Femur (tissue), 1 donor: ENCODE results near the gene COL20A1.

Source experiments
- DNase-seq: peaks from one replicate; pipeline ENCODE4 v3.0.0-alpha.2; 2017

The COL20A1 gene

GRCh38 chr20:63309261-63310071 is 16.5 kb downstream of the COL20A1 start:
- peak; percentile 78 for DNase-seq

DNA sequence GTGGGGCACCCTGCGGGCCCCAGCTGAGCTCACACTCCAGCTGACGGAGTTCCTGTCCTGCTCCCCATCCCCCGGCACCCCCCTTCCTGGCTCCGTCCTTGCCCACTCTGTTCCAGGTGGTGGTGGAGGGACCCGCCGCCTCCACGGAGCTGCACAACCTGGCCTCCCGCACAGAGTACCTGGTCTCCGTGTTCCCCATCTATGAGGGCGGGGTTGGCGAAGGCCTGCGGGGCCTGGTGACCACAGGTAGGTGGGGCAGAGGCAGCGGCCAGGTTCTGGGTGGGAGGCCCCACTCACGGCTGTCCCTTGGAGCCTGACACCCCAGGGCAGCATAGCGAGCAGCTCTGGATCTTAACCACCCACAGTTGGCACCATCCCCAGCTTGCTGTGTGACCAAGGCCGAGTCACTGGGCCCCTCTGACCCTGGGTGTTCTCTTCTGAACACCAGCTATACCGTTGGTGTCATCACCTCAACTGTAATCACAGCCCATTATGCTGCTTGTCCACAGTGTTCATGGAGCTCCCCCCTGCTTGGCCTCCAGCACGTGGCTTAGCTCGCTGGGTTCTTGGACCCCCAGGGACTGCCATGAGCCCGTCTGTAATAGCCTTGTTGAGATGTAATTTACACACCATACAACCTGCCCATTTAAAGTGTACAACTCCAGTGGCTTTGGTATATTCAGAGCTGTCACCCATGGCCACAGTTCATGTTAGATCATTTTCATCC is 17.4 kb downstream of the COL20A1 start:
- no peak for DNase-seq

- DNase-seq: no peak
Observed at GRCh38 chr20:63311186-63311832, 18.3 kb downstream of the COL20A1 start.

- DNase-seq: no peak
Observed at GRCh38 chr20:63311833-63312243, 18.9 kb downstream of the COL20A1 start.

DNA sequence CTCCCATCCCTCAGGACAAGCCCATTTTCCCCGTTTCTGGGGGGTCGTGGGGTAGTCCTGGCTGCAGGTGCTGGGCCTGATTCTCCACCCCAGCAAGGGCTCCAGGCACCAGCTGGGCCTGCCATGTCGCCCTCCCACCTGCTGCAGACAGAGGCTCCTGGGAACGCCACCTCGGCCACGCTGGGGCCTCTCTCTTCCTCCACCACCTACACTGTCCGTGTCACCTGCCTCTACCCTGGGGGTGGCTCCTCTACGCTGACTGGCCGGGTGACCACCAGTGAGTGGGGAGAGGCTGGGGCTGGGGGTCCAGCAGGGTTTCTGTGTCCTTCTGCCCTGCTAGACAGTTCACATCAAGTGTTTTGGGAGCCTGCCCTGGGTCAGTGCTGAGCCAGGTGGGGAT is 19.3 kb downstream of the COL20A1 start:
- DNase-seq: no peak

- DNase-seq: peak; percentile 84
Observed at GRCh38 chr20:63312690-63313348, 19.8 kb downstream of the COL20A1 start.

DNA sequence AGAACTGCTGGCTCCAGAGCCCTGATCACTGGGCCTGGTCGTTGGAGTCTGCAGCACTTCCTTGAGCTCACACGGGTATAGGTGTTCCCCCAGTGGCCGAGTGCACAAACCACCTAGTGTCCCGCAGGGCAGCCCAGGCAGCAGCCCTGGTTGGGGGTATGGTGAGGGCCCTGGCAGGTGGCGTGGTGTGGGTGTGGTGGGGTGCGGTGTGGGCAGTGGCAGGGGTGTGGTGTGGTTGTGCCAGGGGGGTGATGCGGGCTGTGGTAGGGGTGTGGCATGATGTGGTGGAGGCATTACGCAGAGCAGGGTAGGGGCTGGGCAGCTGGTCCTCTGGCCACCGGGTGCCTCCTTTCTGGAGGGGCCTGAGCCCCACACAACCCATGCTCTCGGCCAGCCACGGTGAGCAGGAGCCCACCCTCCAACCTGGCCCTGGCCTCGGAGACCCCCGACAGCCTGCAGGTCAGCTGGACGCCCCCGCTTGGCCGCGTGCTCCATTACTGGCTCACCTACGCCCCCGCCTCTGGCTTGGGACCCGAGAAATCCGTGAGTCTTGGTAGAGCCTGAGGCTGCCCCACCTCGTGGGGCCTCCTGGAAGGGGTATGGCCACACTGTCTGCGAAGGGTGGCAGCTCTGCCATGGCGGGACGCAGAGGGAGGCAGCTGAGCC is 20.5 kb downstream of the COL20A1 start:
- no peak for DNase-seq

GRCh38 chr20:63314015-63314471 is 21.1 kb downstream of the COL20A1 start:
- DNase-seq: no peak

- DNase-seq: no peak
Observed at GRCh38 chr20:63314566-63315239, 21.7 kb downstream of the COL20A1 start.

GRCh38 chr20:63315240-63315689 is 22.3 kb downstream of the COL20A1 start:
- no peak for DNase-seq

DNA sequence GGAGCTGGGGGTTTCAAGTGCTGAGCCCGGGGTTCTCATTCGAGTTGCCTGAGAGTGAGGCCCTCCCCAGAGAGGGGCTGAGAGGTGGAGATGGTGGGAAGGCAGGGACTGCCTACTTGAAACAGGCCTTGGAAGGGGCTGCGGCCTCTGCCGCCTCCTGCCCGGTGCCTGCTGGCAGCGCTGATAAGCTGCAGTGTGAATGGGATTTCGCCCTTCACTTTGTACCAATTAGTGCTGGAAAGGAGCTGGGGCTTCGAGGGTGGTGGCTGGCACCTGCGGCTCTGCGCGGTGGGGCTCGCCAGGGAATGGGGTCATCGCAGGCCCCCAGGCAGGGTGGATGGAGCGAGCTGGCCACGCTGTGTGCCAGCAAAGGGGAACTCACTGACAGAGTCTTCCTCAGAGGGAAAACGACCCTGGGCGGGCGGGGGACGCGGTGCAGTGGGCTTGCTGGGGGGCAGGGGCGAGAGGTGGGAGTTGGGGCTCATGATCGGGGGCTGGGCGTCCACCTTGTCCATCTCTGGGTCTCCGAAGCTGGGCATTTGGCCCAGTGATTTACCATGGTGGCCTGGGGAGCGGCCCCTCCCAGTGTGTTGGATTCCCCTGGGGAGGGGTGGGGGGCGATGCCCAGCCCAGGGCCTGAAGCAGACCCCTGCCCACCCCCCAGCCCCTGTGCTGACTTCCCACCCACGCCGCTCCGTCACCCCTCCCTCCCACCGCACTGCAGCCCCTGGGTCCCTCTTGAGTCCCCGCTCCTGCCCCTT is 22.9 kb downstream of the COL20A1 start:
- no peak for DNase-seq

DNA sequence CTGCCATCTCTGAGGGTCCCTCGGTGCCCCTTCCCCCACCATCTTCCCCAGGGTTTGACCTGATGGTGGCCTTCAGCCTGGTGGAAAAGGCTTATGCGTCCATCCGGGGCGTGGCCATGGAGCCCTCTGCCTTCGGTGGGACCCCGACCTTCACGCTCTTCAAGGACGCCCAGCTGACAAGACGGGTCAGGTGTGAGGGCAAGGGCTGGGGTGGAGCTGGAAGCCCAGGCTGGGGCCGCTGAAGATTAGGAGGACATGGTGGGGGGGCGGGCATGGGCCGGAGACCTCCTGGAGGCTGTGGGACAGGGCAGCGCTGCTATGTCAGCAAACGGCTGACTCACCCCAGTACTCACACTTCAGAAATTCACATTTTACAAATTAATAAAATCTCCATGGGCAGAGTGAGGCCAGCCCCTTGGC is 23.5 kb downstream of the COL20A1 start:
- DNase-seq: no peak

DNA sequence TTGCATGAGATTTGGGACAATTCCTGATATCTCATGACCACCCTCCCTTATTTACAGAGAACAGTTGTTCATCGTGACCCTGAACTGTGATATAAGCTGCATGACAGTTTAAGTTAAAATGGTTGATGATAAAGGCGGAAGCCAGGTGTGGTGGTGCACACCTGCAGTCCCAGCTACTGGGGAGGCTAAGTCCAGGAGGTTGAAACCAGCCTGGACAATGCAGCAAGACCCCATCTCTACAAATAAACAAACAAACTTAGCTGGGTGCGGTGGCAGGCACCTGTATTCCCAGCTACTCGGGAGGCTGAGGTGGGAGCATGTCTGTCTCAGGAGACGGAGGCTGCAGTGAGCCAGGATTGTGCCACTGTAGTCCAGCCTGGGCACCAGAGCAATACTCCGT is 24.1 kb downstream of the COL20A1 start:
- DNase-seq: no peak

DNA sequence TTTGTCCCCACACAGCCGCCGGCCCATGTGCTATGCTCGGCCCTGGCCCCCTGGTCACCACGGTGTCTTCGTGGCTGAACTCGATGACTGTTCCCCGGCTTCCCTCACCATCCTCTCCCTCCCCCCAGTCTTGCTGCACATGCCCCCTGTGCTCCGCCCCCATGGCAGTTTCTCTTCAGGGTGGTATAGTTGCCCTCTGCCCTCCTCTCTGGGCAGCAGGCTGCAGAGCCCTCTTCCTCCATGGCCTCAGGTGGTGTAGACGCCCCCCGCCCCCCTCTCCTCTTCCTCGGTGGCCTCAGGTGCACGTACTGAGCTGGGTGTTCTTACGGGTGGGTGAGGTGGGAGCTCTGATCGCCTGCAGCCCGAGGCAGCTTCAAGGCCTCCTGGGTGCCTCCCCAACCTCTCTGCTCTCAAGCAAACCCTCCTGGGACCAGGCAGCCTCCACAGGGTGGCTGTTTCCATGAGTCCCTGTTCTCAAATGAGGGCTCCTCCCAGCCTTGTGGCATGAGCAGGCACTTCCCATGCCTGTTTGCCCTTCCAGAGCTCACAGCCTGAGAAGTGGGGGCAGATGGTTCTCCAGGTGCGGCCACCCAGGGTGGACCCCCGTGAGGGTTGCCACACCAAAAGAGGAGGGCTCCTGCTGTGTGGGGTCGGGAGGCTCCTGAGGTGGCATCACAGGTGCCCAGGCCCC is 24.8 kb downstream of the COL20A1 start:
- DNase-seq: no peak

- DNase-seq: no peak
Observed at GRCh38 chr20:63318391-63319163, 25.6 kb downstream of the COL20A1 start.

- DNase-seq: no peak
Observed at GRCh38 chr20:63319164-63320040, 26.4 kb downstream of the COL20A1 start.

DNA sequence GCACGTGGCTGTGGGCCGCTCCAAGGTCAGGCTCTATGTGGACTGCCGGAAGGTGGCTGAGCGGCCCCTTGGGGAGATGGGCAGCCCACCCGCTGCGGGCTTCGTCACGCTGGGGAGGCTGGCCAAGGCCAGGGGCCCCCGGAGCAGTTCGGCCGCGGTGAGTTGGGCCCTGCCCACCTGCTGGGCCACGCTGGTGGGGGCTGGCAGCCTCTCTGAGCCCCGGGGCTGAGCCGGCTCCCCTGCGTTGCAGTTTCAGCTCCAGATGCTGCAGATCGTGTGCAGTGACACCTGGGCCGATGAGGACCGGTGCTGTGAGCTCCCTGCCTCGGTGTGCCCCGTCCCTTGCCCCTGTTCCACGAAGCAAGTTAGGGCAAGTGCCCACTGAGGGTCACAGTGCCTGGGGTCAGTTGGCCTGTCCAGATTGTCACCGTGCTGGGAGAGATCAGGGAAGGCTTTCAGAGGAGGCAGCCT is 27.1 kb downstream of the COL20A1 start:
- DNase-seq: no peak

GRCh38 chr20:63320616-63321147 is 27.7 kb downstream of the COL20A1 start:
- no peak for DNase-seq
